Measurements from ENCODE around the gene NR4A1. TPM values are rescaled to one million over a fixed set of nuclear protein-coding genes. Genes with fewer than 3 reads are reported as not detected.

The NR4A1 gene
- total and polyA plus RNA-seq, 2 of the 13 experiments (the other 11 are each of a cell fraction or from before 2014, with no cell fraction given), result 5.7 to 15.2 TPM

DNA sequence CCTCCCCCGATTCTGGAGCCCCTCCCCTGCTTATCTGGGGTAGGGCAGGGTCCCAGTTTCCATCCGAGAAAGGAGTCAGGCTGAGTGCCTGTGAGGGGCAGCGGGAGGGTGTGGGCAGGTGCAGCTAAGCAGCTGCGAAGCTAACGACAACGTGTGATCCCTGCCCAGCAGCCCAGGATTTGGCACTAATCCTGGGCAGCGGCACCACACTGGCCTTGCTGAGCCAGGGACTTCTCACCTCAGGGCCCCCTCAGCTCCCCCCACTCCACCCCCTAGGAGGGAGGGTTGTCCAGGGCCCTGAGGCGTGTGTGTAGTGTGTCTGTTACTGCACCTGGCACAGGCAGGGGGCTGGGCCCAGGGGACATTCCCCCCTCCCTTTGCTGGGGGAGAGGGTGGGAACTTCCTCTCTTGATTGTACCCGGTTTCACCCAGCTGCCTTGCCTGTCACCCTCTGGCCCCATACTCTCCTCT, 30.1 kb downstream of the NR4A1 start (continued):
- TF ChIP-seq, protein P1, sequence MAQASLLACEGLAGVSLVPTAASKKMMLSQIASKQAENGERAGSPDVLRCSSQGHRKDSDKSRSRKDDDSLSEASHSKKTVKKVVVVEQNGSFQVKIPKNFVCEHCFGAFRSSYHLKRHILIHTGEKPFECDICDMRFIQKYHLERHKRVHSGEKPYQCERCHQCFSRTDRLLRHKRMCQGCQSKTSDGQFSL (CRISPR knock-in tag; IDR thresholded peaks at IDR 0.05), result no peak
- TF ChIP-seq PITX1 (CRISPR knock-in tag; IDR thresholded peaks at IDR 0.05), result no peak
- TF ChIP-seq SNRNP70 (IDR thresholded peaks at IDR 0.05; ENCODE audit: low read depth, low read length), result no peak
- no peak for TF ChIP-seq DR1 (CRISPR knock-in tag; IDR thresholded peaks at IDR 0.05)
- TF ChIP-seq ZFAT (CRISPR knock-in tag; conservative IDR thresholded peaks at IDR 0.05), result no peak
- TF ChIP-seq ZNF614 (CRISPR knock-in tag; IDR thresholded peaks at IDR 0.05; ENCODE audit: borderline replicate concordance), result no peak
- 0 out of 2 replicates have a peak, but pooled peaks have one; percentile 4 for TF ChIP-seq ZNF274 (CRISPR knock-in tag; IDR thresholded peaks at IDR 0.05)
- no peak for TF ChIP-seq GLI4 (CRISPR knock-in tag; IDR thresholded peaks at IDR 0.05; ENCODE audit: borderline replicate concordance)
- TF ChIP-seq DMAP1 (CRISPR knock-in tag; IDR thresholded peaks at IDR 0.05), result no peak
- no peak for TF ChIP-seq MED13 (CRISPR knock-in tag; IDR thresholded peaks at IDR 0.05)
- no peak for TF ChIP-seq ZKSCAN8 (CRISPR knock-in tag; IDR thresholded peaks at IDR 0.05; ENCODE audit: borderline replicate concordance)
- TF ChIP-seq MATR3 (CRISPR knock-in tag; IDR thresholded peaks at IDR 0.05), result no peak
- peak; percentile 93 for TF ChIP-seq ZNF264 (CRISPR knock-in tag; IDR thresholded peaks at IDR 0.05)
- TF ChIP-seq ZBTB3 (CRISPR knock-in tag; IDR thresholded peaks at IDR 0.05; ENCODE audit: borderline replicate concordance, low read depth), result no peak
- TF ChIP-seq, protein P2, sequence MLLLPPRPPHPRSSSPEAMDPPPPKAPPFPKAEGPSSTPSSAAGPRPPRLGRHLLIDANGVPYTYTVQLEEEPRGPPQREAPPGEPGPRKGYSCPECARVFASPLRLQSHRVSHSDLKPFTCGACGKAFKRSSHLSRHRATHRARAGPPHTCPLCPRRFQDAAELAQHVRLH (CRISPR knock-in tag; IDR thresholded peaks at IDR 0.05; ENCODE audit: borderline replicate concordance, low read depth), result 0 out of 2 replicates have a peak, but pooled peaks have one; percentile 33
- TF ChIP-seq ZFP36 (IDR thresholded peaks at IDR 0.05; ENCODE audit: borderline replicate concordance, low read depth, low read length, partially characterized antibody), result no peak
- no peak for TF ChIP-seq RFX5 (IDR thresholded peaks at IDR 0.05; ENCODE audit: low read depth, low read length)
- TF ChIP-seq HDAC2 (CRISPR knock-in tag; IDR thresholded peaks at IDR 0.05), result peak; percentile 8; the same call in 1 of the 2 replicates
- no peak for TF ChIP-seq MYNN (CRISPR knock-in tag; IDR thresholded peaks at IDR 0.05; ENCODE audit: low read depth)
- TF ChIP-seq KAT7 (CRISPR knock-in tag; IDR thresholded peaks at IDR 0.05; ENCODE audit: borderline replicate concordance), result no peak
- TF ChIP-seq ZNF747 (CRISPR knock-in tag; IDR thresholded peaks at IDR 0.05; ENCODE audit: borderline replicate concordance), result no peak
- TF ChIP-seq, protein P3, sequence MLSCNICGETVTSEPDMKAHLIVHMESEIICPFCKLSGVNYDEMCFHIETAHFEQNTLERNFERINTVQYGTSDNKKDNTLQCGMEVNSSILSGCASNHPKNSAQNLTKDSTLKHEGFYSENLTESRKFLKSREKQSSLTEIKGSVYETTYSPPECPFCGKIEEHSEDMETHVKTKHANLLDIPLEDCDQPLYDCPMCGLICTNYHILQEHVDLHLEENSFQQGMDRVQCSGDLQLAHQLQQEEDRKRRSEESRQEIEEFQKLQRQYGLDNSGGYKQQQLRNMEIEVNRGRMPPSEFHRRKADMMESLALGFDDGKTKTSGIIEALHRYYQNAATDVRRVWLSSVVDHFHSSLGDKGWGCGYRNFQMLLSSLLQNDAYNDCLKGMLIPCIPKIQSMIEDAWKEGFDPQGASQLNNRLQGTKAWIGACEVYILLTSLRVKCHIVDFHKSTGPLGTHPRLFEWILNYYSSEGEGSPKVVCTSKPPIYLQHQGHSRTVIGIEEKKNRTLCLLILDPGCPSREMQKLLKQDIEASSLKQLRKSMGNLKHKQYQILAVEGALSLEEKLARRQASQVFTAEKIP (CRISPR knock-in tag; IDR thresholded peaks at IDR 0.05; ENCODE audit: borderline replicate concordance), result no peak
- TF ChIP-seq, protein P4, sequence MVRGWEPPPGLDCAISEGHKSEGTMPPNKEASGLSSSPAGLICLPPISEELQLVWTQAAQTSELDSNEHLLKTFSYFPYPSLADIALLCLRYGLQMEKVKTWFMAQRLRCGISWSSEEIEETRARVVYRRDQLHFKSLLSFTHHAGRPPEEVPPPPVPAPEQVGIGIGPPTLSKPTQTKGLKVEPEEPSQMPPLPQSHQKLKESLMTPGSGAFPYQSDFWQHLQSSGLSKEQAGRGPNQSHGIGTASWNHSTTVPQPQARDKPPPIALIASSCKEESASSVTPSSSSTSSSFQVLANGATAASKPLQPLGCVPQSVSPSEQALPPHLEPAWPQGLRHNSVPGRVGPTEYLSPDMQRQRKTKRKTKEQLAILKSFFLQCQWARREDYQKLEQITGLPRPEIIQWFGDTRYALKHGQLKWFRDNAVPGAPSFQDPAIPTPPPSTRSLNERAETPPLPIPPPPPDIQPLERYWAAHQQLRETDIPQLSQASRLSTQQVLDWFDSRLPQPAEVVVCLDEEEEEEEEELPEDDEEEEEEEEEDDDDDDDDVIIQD (CRISPR knock-in tag; IDR thresholded peaks at IDR 0.05; ENCODE audit: low read depth), result 0 out of 2 replicates have a peak, but pooled peaks have one; percentile 28
- no peak for TF ChIP-seq ZNF224 (CRISPR knock-in tag; IDR thresholded peaks at IDR 0.05)
- TF ChIP-seq, protein P5, sequence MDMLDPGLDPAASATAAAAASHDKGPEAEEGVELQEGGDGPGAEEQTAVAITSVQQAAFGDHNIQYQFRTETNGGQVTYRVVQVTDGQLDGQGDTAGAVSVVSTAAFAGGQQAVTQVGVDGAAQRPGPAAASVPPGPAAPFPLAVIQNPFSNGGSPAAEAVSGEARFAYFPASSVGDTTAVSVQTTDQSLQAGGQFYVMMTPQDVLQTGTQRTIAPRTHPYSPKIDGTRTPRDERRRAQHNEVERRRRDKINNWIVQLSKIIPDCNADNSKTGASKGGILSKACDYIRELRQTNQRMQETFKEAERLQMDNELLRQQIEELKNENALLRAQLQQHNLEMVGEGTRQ (IDR thresholded peaks at IDR 0.05; ENCODE audit: low read depth, low read length), result no peak
- TF ChIP-seq, protein P5 (CRISPR knock-in tag; IDR thresholded peaks at IDR 0.05; ENCODE audit: borderline replicate concordance), result no peak
- TF ChIP-seq MEIS2 (CRISPR knock-in tag; IDR thresholded peaks at IDR 0.05), result no peak

Measured in HepG2 (cell line).